Glomerular visceral epithelial cell (primary cell): ENCODE results near the gene RNF220.

ENCODE experiments used
- DNase-seq: peaks from one replicate; pipeline ENCODE4 v3.0.0-alpha.2; 2016; ENCODE audit errors: extremely low spot score

The RNF220 gene

DNA sequence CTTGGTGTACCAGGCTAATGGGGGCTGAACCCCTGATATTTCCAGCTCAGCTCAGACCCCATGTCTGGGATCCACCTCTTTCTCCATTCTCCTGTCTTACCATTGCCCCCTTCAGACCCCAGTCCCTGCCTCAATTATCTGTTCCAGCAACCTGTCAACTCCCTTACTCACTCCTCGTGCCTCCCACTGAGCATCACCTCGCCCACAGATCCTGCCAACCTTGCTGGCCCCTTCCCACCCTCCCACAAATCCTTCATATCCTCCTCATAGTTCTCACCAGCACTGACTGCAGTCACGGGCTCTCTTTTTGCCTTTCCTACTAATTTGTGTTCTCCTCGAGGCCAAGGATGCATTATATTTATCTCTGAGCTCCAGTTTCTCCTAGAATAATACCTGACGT lies 206.4 kb downstream of the RNF220 start:
- no peak for DNase-seq

DNA sequence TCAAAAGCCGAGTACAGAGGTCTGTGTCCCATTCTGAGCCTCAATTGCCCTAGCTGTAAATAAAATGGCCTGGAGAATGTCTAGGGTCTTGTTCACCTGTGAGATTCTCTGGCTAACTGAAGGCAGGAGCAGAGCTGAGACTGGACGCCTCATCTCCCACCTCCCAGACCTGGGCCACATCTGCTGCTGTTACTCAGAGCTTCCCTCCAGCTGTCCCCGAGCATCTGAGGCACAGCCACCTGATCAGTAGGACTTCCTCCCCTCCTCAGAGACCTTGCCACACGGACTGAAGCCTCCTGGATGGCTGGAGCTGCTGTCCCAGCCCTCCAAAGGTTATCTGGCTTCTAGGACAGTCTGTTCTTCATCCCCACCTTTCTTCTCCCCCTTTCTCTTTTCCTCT lies 206.8 kb downstream of the RNF220 start:
- DNase-seq: no peak

DNA sequence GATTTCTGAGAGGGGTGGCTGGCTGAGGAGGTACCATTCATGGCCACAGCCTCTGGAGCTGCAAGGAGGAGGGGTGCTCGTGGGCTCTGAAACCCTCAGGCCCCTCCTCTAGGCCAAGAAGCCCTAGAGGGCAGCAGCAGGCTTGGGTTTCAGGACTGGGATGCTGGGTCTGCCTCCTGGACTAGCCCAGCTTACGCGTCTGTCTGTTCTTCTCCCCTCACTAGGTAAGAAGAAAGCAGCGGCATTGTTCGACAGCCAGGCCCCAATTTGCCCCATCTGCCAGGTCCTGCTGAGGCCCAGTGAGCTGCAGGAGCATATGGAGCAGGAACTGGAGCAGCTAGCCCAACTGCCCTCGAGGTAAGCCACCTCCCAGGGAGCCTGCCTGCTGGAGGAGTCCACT lies 208.9 kb downstream of the RNF220 start:
- DNase-seq: no peak

DNA sequence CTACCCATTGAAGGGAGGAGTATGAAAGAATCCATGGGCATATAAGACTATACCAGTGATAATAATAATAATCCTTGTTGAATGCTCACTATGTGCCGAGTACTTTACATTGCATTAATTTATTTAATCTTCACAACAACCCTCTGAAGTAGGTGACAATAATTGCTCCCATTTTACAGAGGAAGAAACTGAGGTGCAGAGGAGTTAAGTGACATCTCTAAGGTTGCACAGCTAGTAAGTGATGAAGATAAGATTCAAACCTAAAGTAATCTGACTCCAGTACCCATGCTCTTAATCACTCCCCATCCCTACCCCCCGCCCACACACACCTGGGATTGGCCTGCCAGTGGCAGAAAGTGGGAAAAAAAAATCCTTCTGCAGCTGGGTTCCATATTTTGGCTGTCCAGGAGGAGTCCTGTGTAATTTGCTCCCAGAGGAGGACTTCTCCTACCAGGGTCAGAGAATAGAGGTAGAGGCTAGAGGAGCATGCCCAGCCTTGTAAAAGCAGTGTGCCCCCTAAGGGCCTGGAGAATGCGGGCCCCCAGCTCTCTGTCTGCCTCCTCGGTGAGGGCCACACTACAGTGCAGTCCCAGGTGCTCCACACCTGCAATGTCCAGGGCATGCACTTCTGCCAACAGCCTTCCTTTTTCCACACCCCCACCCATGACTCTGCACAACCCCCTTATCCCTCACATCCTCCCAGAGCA lies 211.4 kb downstream of the RNF220 start:
- DNase-seq: no peak

DNA sequence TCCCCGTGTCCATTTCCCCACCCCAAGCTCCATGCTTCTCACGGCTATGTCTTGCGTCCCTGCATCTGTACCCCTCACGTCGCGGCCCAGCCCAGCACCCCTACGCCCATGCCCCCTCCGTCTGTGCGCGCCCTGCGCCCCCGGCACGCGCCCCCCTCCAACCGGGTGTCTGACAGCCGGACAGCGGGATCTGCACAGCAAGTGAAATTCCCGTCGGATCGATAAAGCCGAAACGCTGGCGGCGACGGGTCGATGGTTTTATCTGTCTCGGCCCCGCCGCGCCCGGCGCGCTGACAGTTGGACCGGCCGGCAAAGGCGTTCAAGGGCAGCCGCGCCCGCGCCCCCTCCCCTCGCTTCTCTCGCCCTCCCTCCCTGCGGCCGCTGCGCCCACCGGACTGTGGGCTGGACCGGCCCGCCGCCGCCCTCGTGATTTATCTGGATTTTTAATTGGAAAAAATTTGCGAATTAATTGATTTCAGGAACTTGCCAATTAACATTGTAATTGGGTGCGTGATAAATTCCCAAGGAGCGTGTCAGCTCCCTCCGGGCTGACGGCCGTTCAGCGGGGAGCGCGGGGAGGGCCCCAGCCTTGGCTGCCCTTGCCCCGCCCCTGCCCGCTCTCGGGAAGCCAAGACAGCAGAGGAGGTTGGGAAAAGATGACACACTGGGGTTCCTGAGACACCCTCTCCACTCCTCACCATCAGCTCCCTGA lies 212.1 kb downstream of the RNF220 start:
- DNase-seq: peak; percentile 36

DNA sequence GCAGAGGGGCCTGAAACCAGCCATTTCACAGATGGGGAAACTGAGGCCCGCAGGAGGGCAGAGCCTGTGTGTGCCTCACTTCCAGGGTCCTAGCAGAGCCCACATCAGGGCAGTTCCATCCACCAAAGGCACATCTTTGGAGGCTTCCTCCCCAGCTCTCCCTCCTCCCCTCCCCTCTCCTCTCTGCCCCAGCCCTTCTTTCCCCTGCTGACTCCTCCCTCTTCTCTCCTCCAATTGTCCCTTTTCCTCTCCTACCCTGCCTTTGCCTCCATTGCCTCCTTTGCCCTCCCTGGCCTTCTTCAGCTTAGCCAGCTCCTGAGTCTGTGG lies 212.6 kb downstream of the RNF220 start:
- DNase-seq: no peak

DNA sequence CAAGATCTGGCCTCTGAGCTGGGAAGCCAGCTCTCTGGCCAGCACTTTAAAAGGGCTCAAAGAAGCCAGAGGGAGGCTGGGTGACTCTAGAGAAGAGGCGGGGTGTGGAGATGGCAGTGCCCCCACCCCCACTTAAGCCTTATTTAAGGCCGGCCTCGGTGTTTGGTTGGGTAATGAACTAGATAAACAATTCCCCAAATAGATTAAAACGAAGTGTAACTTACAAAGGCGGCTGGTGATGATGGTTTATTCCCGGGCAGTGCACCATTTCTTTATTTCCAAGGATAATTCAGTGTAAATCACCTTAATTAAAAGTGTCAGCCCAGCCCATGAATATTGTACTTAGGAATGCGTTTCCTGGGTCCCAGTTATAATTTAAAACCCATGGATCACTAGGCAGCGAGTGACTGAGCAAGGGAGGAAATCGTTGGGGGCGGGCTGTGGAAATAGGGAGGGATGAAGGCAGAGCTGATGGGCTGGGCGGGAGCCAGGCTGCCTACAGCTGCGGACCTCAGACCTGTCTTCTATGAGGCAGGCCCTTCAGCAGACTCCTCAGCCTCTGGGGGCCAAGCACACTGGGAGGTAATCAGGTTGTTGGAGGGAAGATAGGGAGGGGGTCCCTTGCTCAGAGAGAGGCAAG lies 214.3 kb downstream of the RNF220 start:
- peak; percentile 76 for DNase-seq

DNA sequence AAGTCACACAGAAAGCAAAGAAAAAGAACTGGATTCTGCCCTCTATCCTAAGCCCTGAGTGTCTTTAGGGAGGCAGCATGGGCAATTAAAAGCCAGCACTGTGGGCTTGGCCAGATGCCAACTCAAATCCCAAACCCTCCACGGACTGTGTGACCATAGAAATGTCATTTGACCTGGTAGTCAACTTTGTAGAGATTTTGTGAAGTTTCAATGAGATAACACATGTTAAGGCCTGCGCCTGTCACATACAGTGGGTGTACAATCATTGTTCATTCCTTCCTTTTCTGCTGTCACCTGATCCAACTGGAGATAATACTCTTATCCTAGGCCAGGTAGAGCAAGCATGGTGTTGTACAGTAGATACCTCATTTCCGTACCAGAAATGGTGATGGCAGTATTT lies 215.0 kb downstream of the RNF220 start:
- no peak for DNase-seq

DNA sequence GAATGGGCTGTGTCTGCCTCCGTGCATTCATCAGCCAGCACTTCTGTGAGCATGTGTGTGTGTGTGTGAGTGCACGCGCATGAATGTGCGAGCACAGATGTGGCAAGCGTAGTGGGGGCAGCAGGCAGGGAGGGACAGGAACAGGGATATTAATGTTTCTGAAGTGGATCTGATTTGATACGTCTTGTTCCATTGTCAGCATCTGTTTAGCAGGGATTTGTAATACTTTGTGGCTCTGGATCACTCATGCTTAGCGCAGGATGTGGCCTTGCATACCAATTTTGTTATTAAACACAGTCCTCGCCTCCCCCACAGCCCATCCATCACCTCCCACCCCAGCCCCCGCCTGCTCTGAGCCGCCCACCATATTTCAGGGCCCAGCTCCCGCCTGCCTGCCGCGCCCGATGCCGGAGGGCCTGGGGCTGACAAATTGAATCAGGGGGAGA lies 216.8 kb downstream of the RNF220 start:
- DNase-seq: peak; percentile 28

DNA sequence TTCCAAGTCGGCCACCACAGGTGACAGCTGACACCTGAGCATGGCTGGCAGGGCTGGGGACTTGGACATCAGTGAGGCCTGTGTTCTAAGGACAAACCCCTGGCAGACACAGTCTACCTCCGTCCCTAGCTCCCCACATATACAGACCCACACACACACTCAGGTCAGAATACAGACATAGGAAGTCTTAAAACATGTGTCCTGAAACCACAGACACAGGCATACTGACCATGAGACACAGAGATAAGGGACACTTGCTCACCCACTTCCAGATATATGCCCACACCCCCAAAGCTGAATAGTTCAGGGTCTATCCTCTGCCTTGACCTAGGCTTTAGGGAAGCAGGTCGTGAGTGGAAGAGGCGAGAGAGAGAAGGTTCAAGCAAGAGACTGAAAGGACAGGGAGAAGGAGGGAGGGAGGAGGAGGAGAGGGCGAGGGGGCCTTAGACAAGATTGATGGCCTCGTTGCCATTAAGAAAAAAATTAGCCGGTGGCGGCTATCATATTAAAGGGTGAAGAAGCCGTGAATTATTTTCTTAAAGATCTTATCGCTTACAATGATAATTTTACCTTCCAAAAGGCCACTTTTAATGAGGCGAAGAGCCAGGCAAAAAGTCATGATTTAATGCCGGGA lies 219.3 kb downstream of the RNF220 start:
- DNase-seq: no peak

DNA sequence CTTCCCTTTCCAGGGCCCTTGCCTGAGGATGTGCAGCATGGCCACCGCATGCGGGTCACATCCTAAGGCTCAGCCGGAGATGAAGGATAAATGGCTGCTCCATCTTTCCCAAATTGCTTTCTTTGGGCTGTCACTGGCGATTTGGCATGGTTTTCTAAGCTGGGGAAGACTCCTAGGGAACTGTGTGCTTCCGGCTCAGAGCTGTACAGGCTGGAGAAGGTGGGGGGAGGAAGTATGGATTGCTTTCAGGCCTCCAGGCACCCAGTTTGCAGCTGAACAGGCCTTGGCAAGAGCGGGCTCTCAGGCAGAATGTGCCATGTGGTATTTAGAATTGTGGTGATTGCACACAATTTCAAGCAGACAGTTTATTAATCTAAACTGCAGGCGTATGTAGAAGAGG lies 220.3 kb downstream of the RNF220 start:
- no peak for DNase-seq

DNA sequence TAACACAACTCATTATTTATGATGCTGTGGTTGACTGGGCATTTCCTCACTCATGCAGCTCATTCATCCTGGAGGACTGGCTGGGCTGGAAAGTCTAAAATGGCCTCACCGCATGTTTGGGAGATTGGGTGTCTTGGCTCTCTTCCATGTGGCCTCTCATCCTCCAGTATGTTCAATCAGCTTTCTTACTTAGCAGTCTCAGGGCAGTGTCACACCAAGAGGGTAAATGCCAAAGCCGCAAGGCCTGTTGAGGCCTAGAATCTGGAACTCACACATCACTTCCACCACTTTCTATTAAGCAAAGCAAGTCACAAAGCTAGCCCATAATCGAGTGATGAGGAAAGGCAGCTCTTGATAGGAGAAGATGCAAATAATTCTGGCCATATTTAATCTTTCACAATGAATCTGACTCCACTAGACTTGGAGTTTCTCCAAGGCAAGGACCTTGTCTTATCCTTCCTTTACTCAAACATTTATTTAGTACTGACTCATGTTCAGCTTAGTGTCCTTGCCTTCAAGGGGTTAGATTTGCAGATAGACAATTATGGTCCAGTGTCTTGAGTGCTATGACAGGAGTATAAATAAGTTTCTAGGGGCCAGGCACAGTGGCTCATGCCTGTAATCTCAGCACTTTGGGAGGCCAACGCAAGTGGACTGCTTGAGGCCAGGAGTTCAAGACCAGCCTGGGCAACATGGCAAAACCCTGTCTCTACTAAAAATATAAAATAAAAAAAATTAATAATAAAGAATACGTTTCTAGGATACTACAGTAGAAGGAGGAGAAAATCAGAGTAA lies 224.1 kb downstream of the RNF220 start:
- DNase-seq: peak; percentile 93

DNA sequence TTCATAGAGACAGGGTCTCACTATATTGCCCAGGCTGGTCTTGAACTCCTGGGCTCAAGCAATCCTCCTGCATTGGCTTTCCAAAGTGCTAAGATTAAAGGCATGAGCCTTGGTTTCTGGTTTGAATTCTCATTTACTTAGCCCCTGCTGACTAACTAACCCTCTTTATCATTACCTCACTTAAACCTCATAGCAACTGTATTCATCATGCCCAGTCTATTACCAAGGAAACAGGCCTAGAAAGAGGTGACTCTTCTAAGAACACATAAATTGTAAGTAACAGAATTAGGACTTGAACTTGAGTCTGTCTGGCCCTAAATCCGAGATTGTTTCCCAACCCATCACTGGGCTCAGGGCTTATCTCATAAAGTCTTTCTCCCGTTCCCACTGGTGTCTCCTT lies 225.1 kb downstream of the RNF220 start:
- no peak for DNase-seq

DNA sequence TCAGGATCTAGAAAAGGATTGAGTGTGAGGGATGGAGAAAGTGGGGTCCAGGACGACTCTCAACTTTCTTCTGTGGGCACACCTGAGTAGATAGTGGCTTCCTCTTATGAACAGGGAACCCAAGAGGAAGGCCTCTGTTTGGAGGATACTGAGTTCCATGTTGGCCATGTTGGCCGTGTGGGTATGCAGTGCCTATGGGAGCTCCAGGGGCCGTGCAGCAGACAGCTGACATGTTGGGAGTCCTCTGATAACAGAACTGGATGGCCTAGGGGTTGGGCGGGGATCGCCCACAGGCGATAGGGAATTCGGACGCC lies 226.2 kb downstream of the RNF220 start:
- no peak for DNase-seq

DNA sequence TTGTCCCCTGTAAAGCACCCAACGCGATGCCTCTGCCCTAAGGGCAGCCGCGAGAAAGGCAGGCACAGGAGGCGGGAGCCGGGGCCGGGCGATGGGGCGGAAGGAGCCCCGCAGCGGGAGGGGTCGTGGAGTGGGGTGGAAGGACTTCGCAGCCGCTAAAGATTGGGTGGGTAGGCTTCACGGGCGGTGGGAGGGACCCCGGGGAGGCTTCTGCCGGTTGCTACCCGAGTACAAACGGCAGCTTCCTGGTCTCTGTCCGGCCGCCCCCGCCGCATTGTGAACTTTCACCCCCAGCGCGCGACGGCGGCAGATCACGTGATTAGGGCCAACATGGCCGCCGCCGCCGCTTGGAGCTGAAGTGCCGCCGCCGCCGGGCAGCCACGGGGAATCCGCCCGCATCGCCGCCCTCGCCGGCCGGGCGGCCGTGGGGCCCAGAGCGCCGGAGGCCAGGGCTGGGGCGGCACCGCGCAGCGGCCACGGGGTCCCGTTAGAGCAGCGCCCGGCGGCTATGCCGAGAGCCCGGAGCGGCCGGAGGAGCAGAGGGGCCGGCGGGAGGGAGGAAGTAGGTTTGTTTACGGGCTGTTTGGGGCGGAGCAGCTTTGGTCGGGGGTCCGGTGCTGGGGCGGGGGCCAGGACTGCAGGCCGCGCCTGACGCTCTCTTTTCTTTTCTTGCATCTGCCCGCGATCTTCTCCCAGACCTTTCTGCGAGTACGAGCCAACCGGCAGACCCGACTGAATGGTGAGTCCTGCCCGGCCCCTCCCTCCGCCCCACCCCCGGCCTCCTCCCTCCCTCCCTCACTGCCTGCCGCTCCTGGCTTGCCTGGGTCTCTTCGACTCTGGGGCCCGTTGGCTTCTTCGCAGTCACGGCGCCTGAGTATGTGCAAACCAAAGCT lies 226.8 kb downstream of the RNF220 start:
- DNase-seq: peak; percentile 87

DNA sequence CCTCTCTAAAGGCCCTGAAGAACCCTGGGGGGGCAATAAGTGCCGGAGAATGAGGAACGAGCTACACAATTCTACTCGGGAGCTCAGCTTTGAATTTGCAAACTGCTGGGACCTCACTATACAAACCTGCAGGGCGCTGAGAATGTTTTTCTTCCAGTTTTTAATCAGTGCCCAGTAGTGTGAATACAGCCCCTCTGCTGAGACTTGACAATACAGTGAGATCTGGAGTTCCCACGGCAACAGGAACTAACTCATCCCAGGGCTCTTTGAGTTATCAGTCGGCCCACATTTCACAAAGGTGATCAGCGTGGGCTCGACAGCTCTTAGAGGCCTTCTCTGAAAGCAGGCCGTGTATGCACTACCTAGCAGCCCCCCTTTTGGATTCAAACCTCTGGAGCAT lies 227.5 kb downstream of the RNF220 start:
- no peak for DNase-seq

DNA sequence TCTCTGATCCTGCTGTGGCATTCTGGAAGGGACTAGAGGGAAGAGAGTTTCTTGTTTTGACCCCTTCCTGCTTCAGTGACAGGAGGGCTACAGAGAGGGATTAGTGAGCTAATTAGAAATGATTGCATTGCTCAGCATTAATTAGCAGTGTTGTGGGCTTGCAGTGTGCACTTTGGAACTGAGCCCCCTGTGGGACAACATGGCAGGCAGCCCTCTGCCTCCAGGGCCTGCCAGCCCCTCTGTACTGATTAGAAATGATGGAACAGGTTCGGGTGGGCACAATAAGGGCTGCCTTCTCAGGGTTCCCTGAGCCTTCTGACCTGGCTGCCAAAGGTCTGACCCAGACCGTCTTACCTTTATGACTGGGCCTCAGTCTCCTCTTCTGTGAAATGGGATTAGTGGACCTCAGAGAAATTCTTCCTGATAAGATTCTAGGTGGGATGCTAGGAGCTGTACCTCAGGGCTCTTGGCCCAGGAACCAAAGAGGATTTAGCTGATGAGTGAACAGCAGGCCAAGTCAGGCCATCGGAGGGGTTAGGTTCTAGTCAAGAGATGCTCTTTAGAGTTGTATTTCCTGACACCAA lies 229.6 kb downstream of the RNF220 start:
- no peak for DNase-seq

DNA sequence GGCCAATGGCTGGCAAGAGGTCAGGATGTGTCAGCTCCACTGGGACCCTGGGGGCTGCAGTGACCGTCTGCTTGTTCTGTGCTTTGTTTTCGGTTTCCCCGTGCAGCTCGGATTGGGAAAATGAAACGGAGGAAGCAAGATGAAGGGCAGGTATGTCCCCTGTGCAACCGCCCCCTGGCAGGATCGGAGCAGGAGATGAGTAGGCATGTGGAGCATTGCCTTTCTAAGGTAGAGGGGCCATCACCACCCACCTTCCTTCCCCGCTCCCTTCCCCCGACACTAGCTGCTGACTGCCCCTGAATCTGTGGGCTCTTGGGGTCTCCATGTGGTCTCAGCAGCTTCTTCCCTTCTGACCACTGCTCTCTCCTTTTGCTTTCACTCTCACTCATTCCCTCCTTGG lies 230.4 kb downstream of the RNF220 start:
- no peak for DNase-seq

DNA sequence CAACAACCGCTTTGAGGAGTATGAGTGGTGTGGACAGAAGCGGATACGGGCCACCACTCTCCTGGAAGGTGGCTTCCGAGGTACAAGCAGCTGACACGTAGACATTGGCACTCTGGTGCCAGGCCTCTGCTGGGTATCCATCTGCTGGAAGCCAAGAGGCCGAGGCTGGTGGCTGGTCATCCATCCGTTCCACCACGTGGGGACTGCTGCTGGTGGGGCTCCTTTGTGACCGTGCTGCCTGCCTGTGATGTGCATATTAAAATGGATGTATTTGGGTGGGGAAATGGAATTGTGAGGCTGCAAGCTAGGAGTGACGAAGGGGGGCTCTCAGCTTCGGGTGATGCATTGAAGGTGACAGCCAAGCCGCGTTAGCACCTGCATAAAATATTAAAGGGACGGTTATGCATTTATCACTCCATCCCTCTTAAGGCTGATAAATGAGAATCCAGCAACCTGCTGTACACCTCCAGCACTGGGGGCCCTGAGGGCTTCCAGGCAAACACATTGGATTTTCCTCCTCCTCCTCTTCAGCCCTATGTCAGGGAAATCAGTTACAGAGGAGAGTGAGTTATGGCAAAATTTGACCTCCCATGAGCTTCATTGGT lies 231.1 kb downstream of the RNF220 start:
- no peak for DNase-seq
